Panc1 (cell line): ENCODE data around the gene MYB.

ENCODE experiments used
- SIN3A ChIP-seq: IDR thresholded peaks from 2 replicates; pipeline ENCODE4 v1.6.1; 2012; ENCODE audit warnings: low read depth, mild to moderate bottlenecking, low read length, moderate library complexity, borderline replicate concordance; ENCODE audit not compliant: insufficient read depth
- TF ChIP-seq, protein P1 (sequence below): fragments of 450-650 bp; IDR thresholded peaks from 2 replicates; pipeline ENCODE4 v1.5.1; 2017; ENCODE audit warnings: mild to moderate bottlenecking
- TF ChIP-seq, protein P2 (sequence below), 2 experiments: IDR thresholded peaks; 2 replicates each; pipeline ENCODE4 v1.6.1; 2011 to 2012; ENCODE audit warnings: low read depth in 2 of 2, control low read depth in 1 of 2, low read length in 1 of 2, mild to moderate bottlenecking in 1 of 2, moderate library complexity in 1 of 2; ENCODE audit not compliant: insufficient read depth in 1 of 2

DNA sequence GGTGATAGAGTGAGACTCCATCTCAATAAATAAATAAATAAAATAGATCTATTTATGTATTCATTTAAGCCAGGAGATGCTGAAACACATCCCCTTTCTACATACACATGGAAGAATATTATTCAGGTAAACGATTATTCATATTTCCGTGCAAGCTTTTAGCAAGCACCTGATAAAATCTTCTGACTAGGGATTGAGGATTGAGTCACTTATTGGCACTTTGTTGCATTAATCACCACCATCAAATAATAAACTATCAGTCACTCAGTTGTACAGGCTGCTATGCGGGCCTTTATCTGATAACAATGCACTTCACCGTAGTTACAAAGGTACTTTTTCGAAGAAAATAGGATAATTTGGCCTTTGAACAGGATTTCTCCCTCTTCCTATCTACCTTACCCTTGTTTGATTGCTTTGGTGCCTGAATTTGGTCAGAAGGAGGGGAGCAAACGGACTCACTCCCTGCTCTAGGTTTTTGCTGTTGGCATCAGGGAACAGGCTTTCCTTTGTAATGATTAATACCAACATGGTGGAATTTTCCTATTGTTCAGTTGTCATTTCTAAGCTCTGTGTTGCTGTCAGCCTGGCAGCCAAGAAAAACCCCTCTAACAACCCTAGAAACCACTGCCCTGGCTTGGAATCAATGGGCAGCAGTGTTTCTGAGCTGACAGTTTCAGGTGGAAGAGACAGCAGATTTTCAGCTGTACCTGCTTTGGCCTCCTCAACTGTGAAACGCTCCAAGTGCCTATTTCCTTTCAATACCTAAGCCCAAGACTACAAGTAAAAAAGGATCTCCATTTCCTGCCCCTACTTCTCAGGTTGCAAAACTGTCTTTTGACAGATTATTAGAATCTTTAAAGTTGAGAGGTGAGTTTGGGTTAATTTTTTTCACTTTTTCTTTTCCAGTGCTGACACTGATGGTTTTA is 63.0 kb downstream of the MYB start:
- TF ChIP-seq, protein P1, sequence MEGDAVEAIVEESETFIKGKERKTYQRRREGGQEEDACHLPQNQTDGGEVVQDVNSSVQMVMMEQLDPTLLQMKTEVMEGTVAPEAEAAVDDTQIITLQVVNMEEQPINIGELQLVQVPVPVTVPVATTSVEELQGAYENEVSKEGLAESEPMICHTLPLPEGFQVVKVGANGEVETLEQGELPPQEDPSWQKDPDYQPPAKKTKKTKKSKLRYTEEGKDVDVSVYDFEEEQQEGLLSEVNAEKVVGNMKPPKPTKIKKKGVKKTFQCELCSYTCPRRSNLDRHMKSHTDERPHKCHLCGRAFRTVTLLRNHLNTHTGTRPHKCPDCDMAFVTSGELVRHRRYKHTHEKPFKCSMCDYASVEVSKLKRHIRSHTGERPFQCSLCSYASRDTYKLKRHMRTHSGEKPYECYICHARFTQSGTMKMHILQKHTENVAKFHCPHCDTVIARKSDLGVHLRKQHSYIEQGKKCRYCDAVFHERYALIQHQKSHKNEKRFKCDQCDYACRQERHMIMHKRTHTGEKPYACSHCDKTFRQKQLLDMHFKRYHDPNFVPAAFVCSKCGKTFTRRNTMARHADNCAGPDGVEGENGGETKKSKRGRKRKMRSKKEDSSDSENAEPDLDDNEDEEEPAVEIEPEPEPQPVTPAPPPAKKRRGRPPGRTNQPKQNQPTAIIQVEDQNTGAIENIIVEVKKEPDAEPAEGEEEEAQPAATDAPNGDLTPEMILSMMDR, result no peak
- TF ChIP-seq, protein P2, sequence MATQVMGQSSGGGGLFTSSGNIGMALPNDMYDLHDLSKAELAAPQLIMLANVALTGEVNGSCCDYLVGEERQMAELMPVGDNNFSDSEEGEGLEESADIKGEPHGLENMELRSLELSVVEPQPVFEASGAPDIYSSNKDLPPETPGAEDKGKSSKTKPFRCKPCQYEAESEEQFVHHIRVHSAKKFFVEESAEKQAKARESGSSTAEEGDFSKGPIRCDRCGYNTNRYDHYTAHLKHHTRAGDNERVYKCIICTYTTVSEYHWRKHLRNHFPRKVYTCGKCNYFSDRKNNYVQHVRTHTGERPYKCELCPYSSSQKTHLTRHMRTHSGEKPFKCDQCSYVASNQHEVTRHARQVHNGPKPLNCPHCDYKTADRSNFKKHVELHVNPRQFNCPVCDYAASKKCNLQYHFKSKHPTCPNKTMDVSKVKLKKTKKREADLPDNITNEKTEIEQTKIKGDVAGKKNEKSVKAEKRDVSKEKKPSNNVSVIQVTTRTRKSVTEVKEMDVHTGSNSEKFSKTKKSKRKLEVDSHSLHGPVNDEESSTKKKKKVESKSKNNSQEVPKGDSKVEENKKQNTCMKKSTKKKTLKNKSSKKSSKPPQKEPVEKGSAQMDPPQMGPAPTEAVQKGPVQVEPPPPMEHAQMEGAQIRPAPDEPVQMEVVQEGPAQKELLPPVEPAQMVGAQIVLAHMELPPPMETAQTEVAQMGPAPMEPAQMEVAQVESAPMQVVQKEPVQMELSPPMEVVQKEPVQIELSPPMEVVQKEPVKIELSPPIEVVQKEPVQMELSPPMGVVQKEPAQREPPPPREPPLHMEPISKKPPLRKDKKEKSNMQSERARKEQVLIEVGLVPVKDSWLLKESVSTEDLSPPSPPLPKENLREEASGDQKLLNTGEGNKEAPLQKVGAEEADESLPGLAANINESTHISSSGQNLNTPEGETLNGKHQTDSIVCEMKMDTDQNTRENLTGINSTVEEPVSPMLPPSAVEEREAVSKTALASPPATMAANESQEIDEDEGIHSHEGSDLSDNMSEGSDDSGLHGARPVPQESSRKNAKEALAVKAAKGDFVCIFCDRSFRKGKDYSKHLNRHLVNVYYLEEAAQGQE (IDR thresholded peaks at IDR 0.05; ENCODE audit: insufficient read depth in 1 of 2, low read depth in 2 of 2, low read length in 1 of 2), result no peak
- no peak for TF ChIP-seq SIN3A
